Stomach (tissue), 9 donors: Measurements from ENCODE around the gene PLEKHM1. TPM values are rescaled to one million over a fixed set of nuclear protein-coding genes. Genes with fewer than 3 reads are reported as not detected.

Experiments used
- DNase-seq, 2 donors: peaks; one replicate each; pipeline versions ENCODE4 v3.0.0 to v3.0.0-alpha.2; 2013 to 2019
- H3K27ac ChIP-seq, 5 donors: fragments of 200-600 bp in 4 of 5; sonication (generic) in 4 of 5; one replicate each; pipeline ENCODE4 v1.5.1; 2013 to 2019; ENCODE audit warnings: mild to moderate bottlenecking in 1 of 5, moderate library complexity in 1 of 5
- H3K27me3 ChIP-seq, 3 donors: fragments of 200-600 bp; sonication (generic); one replicate each; pipeline ENCODE4 v1.5.1; 2017 to 2019; ENCODE audit warnings: mixed run types in 1 of 3
- H3K36me3 ChIP-seq, 4 donors: fragments of 200-600 bp; sonication (generic); 1 replicate in 3 of 4; 2 replicates in 1 of 4; pipeline ENCODE4 v1.5.1; 2016 to 2019
- H3K4me1 ChIP-seq, 4 donors: fragments of 200-600 bp; sonication (generic); one replicate each; pipeline ENCODE4 v1.5.1; 2016 to 2019
- H3K4me3 ChIP-seq, 4 donors: fragments of 200-600 bp; sonication (generic) in 3 of 4; one replicate each; pipeline ENCODE4 v1.5.1; 2016 to 2019; ENCODE audit warnings: mild to moderate bottlenecking in 1 of 4
- H3K9me3 ChIP-seq, 4 donors: fragments of 200-600 bp; sonication (generic); one replicate each; pipeline ENCODE4 v1.5.1; 2016 to 2019
- EP300 ChIP-seq: sonication (generic); formaldehyde crosslinking; IDR thresholded peaks from one replicate; pipeline ENCODE4 v1.6.1; 2017; ENCODE audit warnings: antibody characterized with exemption
- POLR2A ChIP-seq, 4 donors: fragments of 450-650 bp; IDR thresholded peaks; one replicate each; pipeline ENCODE4 v1.6.1; 2016; ENCODE audit warnings: antibody characterized with exemption in 4 of 4, control low read depth in 2 of 4, mild to moderate bottlenecking in 1 of 4, moderate library complexity in 1 of 4
- POLR2AphosphoS5 ChIP-seq, 3 donors: sonication (generic); formaldehyde crosslinking; IDR thresholded peaks; one replicate each; pipeline ENCODE4 v1.6.1; 2016; ENCODE audit warnings: antibody characterized with exemption in 3 of 3
- WGBS, 5 donors: extraction: QIAGEN DNeasy Blood & Tissue Kit in 3 of 5; methylation state at CpG; one replicate each; pipeline versions ENCODE4 v1.1.5 to v1.1.7; 2013 to 2018; 5-methylcytosine and 5-hydroxymethylcytosine counted together
- intact Hi-C: fragments of 100-400 bp; cut with DNase I; formaldehyde crosslinking; loops from one replicate; pipeline ENCODE4 v1.15.1; 2023; ENCODE audit warnings: low total_unique reads
- polyA plus RNA-seq, 3 donors: library from polyadenylated mRNA; stranded (reverse); fragments of 200-250 nt; gene quantifications; one replicate each; pipeline ENCODE4 v1.2.3, GENCODE V29; 2013
- total RNA-seq, 5 donors: library from RNA; depleted of rRNA; stranded (reverse); fragments of >200 nt; gene quantifications; one replicate each; pipeline versions ENCODE4 v1.1.0 to v1.2.3, GENCODE V29; 2014 to 2016
- TF ChIP-seq, protein P1 (sequence below), 7 experiments: fragments of 450-650 bp in 4 of 7; fragments of 200-600 bp in 3 of 7; sonication (generic) in 3 of 7; IDR thresholded peaks; one replicate each; pipeline ENCODE4 v1.5.1; 2016 to 2019; ENCODE audit warnings: antibody characterized with exemption in 7 of 7, control low read depth in 2 of 7, mild to moderate bottlenecking in 1 of 7
- donor health status: healthy with polysubstance abuse.
- donor health status: Bipolar disorder and iron deficiency.
- donor health status: healthy.

The PLEKHM1 gene
- total and polyA plus RNA-seq, 8 donors: 10.4 to 63.0 (median 22.7) TPM

DNA sequence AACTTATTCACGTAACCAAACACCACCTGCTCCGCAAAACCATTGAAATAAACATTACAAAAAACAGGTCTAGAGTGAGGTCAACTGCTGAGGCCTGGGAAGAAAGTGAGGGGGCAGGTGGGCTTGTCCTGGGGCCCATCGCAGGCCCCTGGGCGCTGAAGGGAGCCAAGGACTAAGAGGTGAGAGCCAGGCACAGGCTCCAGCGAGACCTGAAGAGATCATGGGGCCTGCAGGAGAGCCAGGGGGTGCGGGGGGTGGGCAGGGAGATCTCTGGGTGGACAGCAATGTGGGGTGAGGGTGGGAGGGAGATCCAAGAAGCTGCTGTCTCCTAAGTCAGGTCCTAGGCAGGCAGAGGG lies 65.8 kb downstream of the PLEKHM1 start:
- intact Hi-C loops: no loop called here
- Histone ChIP-seq H3K9me3 (no peaks in the 10 kb centered on the region), H3K36me3 (no peaks in the 10 kb centered on the region), H3K27ac (peak overlapping the region; percentile 71 to 84 (median 81)), H3K4me1 (peaks cover 16 to 53% (median 37%) of the 10 kb centered on the region in 4 donors), H3K27me3 (peaks cover 0 to 30% (median 3%) of the 10 kb centered on the region in 3 donors), H3K4me3 (peak overlapping the region; percentile 18 to 44 (median 28))
- WGBS, 5 donors: 52 to 79% (median 65%) methylated on average over 6 of the region's 6 CpGs
- no peak for DNase-seq
- TF ChIP-seq POLR2A (IDR thresholded peaks at IDR 0.05) (no peak), POLR2AphosphoS5 (IDR thresholded peaks at IDR 0.05) (no peak), EP300 (no peak)
- TF ChIP-seq, protein P1, sequence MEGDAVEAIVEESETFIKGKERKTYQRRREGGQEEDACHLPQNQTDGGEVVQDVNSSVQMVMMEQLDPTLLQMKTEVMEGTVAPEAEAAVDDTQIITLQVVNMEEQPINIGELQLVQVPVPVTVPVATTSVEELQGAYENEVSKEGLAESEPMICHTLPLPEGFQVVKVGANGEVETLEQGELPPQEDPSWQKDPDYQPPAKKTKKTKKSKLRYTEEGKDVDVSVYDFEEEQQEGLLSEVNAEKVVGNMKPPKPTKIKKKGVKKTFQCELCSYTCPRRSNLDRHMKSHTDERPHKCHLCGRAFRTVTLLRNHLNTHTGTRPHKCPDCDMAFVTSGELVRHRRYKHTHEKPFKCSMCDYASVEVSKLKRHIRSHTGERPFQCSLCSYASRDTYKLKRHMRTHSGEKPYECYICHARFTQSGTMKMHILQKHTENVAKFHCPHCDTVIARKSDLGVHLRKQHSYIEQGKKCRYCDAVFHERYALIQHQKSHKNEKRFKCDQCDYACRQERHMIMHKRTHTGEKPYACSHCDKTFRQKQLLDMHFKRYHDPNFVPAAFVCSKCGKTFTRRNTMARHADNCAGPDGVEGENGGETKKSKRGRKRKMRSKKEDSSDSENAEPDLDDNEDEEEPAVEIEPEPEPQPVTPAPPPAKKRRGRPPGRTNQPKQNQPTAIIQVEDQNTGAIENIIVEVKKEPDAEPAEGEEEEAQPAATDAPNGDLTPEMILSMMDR (IDR thresholded peaks at IDR 0.05): no peak

DNA sequence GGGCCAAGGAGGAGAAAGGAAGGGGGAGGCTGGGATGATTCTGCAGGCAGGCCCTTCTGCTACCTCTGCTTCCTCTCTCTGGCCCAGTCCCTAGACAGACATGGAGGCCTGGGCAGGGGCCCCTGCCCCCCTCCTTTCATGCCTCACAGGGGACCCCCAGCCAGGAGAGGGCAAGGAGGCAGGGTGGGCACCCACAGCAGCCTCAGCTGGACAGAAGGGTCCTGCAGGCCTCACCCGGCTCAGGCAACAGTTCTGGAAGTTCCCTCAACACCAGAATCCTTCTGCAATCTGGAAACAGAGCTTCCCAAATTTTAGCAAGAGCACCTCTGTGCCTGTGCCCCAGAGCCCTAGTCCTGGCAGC lies 66.6 kb downstream of the PLEKHM1 start:
- H3K27ac ChIP-seq: peak overlapping the region in 2 of 5 donors; percentile 83 to 84
- no peak for DNase-seq
- TF ChIP-seq POLR2AphosphoS5 (IDR thresholded peaks at IDR 0.05) (no peak), POLR2A (IDR thresholded peaks at IDR 0.05) (no peak), EP300 (no peak)
- H3K4me3 ChIP-seq: peak overlapping the region in 2 of 4 donors; percentile 18 to 44
- intact Hi-C loops: no loop called here
- H3K36me3 ChIP-seq: no peaks in the 10 kb centered on the region
- peaks cover 0 to 22% (median 0%) of the 10 kb centered on the region in 3 donors for H3K27me3 ChIP-seq
- 57 to 83% (median 73%) methylated on average over 1 of the region's 1 CpG for WGBS, 5 donors
- H3K9me3 ChIP-seq: no peaks in the 10 kb centered on the region
- H3K4me1 ChIP-seq: peaks cover 9 to 48% (median 30%) of the 10 kb centered on the region in 4 donors

DNA sequence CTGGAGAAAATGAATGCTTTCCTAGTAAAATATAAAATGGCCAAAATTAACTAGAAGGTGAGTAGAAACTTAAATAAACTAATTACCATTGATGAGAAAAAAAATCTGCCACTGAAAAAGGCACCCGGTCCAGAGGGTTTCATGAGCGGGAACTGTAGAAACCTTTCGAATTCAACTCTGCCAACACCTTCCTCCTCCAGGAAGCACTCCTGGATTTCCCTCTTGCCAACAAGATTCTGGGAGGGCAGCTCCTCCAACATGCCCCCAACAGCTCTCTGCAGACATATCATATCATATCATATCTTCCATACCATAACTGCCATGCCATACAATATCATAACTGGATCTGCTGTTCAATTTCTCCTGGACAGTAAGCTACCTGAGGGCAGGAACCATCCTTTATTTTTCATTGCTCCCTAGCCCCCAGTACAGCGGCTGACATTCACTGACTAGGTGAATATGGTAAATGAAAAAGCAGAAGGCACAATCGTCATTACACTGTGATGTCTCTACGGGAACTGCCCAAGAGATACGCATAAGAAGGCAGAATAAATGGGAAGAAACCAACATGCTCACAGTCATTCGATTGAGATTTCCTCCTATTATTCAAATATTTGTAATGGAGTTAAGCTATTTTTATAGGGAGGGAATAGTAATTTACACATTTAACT lies 67.1 kb downstream of the PLEKHM1 start:
- no peak for DNase-seq
- Histone ChIP-seq H3K27ac (peak overlapping the region in 1 of 5 donors; percentile 84), H3K9me3 (no peaks in the 10 kb centered on the region), H3K27me3 (peaks cover 0 to 16% (median 0%) of the 10 kb centered on the region in 3 donors), H3K36me3 (no peaks in the 10 kb centered on the region), H3K4me3 (no peak overlapping the region), H3K4me1 (peaks cover 4 to 48% (median 27%) of the 10 kb centered on the region in 4 donors)
- intact Hi-C loops: no loop called here
- WGBS, 5 donors: 59 to 86% (median 73%) methylated on average over 8 of the region's 8 CpGs
- no peak for TF ChIP-seq EP300

DNA sequence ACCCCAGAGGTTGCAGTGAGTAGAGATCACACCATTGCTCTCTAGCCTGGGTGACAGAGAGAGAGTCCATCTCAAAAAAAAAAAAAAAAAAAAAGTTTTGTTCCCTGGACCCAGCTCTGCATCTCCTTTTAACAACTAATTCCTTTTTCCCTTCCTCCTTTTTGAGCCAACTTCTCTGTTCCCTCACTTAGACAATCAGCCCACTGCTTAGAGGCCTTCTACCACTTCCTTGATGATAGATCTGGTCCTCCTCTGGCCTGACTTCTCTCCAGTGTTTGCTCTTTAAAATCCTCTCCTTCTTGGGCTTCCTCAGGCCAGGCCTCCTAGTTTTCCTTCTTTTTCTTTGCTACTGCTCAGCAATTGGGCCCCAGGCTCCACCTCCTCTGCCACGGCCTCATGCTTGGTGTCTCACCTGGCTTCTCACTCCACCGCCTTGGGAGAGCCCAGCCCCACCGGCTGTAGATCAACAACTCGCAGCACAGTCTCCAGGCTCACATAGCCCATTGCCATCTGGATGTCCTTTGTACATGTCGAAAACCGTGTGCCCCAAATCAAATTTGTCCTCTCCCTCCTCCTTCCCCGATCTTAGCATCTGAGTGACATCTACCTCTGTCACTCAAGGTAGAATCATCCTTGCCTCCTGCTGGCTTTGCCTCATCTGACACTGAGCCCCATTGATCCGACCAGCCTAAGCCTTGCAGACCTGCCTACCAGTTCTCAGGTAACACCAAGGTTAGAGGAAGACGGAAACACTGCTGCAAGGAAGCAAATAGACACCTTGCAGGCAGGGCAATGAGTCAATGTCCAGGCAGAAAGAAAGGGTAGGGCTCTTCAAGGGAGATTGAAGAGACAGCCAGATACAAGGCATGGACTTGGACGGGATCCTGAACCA lies 75.3 kb downstream of the PLEKHM1 start:
- 40 to 69% (median 54%) methylated on average over 10 of the region's 10 CpGs for WGBS, 5 donors
- intact Hi-C loops: no loop called here
- Histone ChIP-seq H3K36me3 (no peaks in the 10 kb centered on the region), H3K27me3 (no peaks in the 10 kb centered on the region), H3K9me3 (no peaks in the 10 kb centered on the region), H3K4me1 (peaks cover 5 to 60% (median 36%) of the 10 kb centered on the region in 4 donors), H3K27ac (peak overlapping the region; percentile 13 to 83 (median 67)), H3K4me3 (no peak overlapping the region)
- peak in 2 of 3 donors; percentile 20 to 41 for TF ChIP-seq POLR2AphosphoS5 (IDR thresholded peaks at IDR 0.05)
- TF ChIP-seq, protein P1 (IDR thresholded peaks at IDR 0.05): no peak
- peak in 1 of 2 donors; percentile 65 for DNase-seq

DNA sequence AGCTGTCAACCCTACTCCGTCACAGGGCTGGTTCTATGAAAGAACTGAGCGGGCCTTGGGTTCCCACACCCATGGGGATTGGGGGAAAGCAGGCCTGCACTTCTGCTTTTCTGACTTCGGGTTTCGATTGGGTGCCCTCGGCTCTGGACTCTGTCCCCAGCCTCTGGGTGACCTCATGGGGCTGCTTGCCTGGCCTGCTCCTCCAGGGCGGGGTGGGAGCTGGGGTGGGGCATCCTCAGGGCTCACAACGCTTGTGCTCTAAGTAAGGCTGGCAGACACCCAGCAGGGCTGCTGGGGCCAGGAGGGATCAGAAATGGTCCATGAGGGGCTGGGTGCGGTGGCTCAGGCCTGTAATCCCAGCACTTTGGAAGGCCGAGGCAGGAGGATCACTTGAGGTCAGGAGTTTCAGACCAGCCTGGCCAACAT lies 77.0 kb downstream of the PLEKHM1 start:
- peak overlapping the region in 2 of 5 donors; percentile 48 to 83 for H3K27ac ChIP-seq
- no peaks in the 10 kb centered on the region for H3K36me3 ChIP-seq
- intact Hi-C loops: no loop called here

More for the DNA sequence above, 77.0 kb downstream of the PLEKHM1 start:
- H3K4me1 ChIP-seq: peaks cover 5 to 71% (median 51%) of the 10 kb centered on the region in 4 donors
- no peak overlapping the region for H3K4me3 ChIP-seq
- H3K9me3 ChIP-seq: no peaks in the 10 kb centered on the region
- no peaks in the 10 kb centered on the region for H3K27me3 ChIP-seq
- DNase-seq: peak; percentile 67 to 87
- TF ChIP-seq, protein P1 (IDR thresholded peaks at IDR 0.05): no peak
- TF ChIP-seq POLR2AphosphoS5 (IDR thresholded peaks at IDR 0.05): no peak
- no peak for TF ChIP-seq POLR2A (IDR thresholded peaks at IDR 0.05)
- TF ChIP-seq EP300: no peak
- WGBS, 5 donors: 61 to 75% (median 64%) methylated on average over 8 to 9 of the region's 9 CpGs
